Epidermal melanocyte (primary cell): ENCODE results near the gene PRKG1.

Experiments used
- DNase-seq: peaks from one replicate; pipeline ENCODE4 v3.0.0; 2011; ENCODE audit warnings: low spot score; ENCODE audit not compliant: insufficient read length

PRKG1 gene

DNA sequence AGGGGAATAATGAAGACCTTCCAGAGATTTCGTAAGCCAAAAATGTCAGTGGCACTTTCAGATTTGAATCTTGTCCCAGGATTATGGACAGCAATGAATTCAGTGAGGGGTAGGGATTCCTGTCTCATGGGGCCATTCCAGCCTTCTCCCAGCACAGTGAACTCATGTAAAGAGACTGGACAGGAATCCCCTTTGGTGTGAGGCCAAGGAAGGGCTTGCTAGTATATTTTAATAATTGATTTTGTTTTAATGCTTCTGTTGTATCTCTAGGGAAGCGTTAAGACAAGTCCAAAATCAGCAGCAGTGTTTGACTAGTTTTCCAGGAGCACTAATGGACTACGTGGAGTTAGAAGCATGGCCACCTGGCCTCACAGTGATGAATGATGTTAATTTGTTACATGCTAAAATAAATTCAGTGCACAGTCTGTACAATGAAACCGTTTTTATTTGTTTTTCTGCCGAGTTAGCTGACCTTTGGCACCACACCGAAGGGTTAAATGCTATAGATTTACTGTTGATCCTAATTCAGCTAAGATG is 1025.8 kb downstream of the PRKG1 start:
- no peak for DNase-seq

DNA sequence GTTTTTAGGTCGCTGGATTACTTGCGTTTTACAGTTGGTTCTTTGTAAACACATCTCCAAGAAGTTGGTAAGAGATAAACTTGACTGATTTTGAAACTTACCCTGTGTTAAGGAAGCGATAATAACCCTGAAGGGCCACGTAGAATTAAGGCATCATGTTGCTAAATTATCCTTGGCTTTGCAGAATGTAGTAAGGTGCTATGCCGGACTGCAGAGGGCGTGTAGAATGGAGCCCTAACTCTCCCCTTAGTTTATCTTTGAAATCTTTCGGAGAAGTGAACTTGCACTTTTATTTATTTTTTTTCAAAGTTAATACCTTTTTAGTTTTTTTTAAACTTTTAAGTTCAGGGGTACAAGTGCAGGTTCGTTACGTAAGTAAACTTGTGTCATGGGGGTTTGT is 1031.0 kb downstream of the PRKG1 start:
- no peak for DNase-seq

DNA sequence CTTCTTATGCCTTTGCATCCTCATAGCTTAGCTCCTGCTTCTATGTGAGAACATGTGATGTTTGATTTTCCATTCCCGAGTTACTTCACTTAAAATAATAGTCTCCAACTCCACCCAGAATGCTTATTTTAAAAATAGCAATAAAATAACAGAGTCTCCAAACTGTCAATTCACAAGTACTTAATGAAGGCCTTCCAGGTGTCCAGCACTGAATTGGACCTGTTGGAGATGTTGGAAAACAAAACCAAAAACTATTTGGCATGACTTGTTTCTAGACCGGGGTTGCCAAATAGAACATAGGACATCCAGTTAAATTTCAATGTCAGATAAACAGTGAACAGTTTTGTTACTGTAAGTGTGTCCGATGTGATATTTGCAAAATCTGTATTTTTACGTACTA is 1031.7 kb downstream of the PRKG1 start:
- no peak for DNase-seq

DNA sequence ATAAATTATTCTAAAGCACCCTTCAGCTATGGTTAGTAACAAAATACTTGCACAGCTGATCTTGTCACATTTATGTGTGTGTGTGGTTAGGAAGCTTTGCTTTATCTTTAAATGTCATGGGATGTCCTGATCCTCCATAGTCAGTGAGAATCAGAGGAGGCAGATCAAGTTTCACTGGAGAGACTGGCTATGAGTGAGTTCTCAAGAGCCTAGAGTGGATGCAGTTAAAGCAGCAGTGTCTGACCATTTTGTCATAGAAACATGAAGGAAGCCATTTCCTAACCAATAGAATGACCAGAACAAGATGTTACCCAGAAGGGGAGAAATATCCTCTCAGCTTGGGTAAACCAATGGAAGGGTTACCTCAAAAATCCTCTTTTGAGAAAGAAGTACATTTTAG is 1032.6 kb downstream of the PRKG1 start:
- no peak for DNase-seq

DNA sequence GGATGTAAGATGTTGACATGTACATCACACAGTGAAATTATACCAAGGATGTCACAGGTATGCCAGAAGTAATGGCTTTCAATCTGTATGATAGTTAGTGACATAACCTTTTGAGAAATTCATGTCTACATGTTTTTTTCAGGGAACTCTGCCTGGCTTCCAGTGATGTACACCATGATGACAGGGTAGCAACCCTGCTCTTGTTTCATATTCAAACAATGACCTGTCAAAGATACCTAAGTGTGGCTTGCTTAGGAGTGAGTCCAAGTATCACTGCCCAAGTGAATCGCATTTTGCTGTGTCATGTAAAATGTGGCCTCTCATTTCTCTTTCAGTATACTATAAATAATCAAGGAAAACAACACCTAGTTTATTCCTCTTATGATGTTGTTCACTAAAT is 1033.9 kb downstream of the PRKG1 start:
- DNase-seq: no peak

DNA sequence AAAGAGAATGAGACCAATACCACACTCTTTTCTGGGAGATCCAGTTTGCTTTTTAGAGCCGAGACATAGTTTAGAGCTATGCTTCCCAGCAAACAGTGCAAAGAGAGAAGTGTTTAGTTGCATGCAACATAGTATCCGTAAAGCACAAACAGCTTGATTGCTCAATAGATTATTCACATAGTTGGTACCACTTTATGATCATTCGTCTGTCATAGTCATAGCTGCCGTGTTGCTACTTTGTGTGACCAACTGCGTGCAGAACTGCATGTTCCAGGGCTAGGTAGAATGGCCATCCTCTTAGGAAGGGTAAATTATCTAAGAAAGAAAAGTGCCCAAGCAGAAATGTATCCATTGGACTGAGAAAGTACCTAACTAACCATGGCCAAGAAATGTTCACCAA is 1036.3 kb downstream of the PRKG1 start:
- no peak for DNase-seq

DNA sequence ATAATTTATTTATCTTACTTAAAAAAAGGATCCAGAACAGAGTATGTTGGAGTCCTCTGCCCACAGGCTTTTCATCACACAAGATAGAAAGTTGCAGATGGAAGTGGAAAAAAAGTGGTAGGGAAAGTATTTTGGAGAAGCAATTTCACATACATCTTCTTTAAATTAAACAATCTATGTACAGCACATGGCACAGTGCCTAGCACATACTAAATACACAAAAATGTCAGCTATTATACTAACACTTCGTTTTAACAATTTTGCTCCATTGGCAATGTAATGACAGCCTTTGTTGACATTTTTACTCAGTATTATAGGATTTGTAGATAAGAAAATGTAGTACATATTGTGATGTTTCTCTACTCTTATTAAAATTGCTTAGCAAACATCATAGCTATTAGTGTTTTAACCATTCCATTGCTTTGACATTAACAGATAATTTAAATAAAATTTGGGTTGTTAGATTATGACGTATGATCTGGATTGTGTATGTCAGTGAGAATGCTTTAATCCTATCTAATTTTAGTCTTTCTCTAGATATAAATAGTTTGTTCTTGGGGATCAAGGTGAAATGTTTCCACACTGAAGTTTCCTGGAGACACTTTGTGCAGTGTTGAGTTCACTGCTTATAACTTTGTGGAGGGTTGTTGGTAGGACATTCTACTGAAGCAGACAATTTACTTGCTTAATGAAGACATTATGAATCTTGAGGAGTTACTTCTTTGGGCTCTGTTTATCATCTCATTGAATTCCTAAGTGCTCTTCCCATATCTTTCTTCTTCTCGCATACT is 1037.0 kb downstream of the PRKG1 start:
- no peak for DNase-seq

DNA sequence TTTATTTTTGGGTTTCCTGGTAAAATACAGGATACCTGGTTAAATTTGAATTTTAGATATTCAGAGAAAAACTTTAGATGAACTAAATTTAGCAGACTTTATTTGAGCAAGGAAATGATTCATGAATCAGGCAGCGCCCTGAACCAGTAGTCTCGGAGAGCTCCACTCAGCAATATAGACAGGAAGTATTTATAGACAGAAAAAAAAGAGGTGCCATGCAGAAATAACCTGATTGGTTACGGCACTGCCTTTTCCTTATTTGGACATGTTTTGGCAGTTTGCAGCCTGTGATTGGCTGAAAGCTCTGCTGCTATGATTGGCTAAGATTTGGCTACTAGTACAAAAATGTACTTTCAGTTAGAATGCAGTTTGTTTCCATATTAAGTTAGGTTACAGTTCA is 1041.5 kb downstream of the PRKG1 start:
- DNase-seq: no peak

DNA sequence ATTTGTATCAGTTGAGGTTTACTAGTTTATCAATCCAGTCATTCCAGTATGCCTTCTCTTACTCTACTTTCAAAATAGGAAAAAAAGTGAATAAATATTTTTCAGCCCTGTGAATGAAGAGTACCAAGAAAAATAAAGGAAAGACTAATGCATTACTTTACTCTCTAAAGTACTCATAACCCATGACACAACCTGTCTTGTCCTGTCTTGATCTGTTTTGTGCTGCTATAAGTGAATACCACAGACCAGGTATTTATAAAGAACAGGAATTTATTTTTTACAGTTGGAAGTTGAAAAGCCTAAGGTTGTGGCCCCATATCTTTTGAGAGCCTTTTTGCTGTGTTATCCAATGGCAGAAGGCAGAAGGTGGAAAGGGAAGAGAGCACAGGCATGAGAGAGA is 1045.2 kb downstream of the PRKG1 start:
- DNase-seq: no peak

DNA sequence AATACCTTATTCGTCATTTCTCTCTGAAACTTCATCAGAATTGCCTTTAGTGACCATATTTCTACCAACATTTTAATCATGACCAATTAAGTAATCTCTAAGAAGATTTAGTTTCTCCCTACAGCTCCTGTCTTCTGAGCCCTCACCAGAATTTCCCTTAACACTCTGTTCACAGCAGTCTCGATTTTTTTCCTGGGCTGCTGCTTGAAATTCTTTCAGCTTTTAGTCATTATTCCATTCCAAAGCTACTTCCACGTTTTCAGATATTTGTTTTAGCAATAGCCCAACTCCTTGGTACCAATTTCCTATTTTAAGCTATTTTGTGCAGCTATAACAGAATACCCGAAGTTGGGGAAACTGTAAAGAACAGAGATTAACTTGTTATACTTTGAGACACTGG is 1047.4 kb downstream of the PRKG1 start:
- DNase-seq: no peak

DNA sequence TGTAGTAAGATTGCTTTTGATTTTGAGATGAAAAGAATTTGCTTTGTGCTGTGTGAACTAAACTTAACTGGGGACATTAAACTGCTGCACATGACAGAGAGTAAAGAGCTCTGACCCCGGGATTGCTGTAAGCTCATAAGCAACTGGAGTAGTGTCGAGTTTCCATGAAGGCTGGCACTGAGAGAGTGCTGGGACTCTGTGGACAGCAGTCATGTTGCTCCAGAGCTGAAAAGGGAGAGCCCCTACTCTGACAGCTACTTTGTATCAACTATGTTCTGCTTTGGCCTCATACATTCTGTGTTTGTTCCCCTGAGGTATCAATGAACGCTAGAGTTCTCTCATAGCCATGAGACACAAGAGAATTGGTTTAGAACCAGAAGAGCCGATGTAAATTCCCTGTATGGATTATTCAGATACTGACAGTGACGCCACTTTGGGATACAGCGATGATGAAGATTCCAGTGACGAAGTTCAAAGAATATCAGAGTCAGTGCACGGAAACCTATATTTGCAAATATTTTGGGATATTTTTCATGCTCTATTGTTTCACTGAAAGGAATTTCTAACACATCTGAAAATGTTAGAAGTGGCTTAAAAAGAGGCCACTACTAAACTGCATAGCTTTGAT is 1053.9 kb downstream of the PRKG1 start:
- no peak for DNase-seq

DNA sequence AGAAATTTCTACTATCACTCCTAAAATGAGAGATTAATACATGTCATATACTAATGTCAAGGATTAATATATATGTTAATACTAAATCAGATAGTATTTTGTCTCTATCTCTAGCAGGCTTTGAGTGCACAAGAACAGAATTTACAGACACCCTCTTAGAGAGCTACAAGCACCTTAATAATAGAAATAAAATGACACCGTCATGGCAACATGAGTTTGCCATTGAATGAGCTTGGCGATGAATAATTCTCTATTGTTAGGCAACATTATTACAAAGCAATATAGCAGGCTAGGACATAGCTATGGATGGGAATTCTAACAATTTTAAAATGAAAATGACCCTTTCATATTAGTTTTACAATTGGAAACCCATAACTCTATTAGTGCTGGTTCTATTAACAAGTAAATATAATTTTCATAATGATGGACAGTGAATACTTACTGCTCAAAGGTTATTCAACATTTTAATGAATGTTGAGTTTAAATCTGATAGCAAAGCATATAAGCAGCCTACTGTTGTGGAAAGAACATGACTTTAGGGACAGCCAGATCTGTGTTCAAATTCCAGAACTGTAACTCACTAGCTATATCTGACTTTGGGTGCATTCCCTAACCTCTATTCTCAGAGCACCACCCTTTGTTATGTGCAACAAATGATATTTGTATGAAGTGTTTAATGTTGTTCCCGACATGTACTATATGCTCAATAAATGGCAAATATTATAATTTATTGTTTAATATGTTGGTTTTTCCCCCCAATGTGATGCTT is 1055.3 kb downstream of the PRKG1 start:
- no peak for DNase-seq

DNA sequence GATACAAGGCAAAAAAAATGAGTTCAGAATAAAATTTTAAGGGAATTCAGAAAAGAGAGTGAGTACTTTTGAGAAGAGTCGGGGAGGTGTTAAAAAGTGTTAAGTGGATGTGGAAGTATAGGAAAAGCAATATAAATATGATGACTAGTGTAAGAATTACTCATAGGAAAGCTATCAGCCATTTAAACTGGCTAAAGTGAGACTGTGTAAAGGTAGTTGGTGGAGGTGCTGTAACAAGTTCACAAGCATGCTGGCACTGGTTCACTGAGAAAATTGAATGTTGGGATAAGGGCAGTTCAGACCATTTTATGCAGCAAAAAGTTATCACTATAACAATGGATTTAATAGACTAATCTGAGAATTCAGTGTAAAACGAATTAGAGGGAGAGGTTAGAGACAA is 1060.8 kb downstream of the PRKG1 start:
- DNase-seq: no peak

DNA sequence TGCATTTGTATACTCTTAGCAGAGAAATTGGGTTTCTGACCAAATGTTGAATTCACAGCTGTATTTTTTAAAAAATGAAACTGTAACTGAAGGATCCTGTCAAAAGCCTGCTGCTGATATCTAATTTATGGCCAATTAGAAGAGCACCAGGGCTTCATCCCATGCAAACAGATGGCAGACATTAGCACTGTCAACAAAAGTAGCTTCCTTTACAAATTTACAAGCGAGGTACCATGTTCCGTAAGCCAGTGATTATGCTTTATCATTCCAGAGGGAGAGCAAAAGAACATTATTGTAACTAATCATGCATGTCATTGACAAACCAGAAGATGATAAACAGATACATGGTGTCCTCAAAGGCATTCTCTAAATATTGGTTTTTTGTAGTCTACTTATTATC is 1062.6 kb downstream of the PRKG1 start:
- no peak for DNase-seq

DNA sequence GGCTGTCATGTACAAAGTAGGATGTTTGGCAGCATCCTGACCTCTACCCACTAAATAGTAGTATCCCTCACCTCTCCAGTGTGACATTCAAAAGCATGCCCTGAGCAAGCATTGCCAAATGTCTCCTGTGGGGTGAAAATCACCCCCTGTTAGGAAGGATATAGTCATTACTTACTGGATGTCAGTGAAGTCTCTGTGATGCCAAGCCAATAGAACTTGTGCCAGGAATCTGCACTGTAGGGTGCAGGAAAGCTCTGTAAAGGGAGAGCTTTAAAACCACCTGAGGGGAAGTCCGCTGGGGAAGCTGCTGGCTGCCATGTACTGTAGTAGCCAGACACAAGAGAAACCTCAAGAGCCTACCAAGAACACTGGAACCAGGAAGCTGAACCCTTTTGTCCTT is 1069.1 kb downstream of the PRKG1 start:
- DNase-seq: no peak

DNA sequence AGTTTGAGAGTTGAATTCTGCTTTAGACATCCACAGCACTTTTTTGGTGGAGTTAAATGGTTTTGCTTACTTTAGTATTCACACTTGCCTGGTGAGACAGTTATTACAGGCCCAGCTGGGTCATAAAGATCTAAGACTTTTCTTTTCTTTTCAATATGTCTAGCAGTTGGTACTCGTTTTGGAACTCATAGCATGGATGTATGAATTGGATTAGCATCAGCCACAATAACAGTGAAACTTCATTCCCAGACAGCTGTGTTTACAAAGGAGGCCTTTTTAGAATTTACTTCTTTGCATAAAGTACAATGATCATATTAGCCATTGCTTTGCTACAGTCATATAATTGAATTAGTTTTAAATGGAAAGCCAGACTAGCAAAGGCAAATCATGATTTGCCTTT is 1071.3 kb downstream of the PRKG1 start:
- no peak for DNase-seq

DNA sequence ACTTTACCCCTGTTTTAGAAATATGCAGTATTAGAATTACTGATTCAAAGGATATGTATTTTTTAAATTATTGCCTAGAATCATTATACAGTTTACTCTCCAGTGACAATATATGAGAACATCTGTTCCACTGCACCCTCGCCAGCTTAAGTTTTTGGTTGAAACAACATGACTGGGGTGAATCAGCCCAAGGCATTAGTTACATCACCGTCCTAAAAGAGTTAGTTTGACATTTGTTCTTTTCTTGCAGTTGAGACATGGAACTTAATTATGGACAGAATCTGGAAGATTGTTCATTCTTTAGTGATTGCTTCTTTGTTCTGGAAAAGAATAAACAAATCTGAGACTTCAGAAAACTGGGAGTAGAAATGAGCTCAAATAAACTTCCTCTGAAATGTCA is 1072.5 kb downstream of the PRKG1 start:
- DNase-seq: no peak

DNA sequence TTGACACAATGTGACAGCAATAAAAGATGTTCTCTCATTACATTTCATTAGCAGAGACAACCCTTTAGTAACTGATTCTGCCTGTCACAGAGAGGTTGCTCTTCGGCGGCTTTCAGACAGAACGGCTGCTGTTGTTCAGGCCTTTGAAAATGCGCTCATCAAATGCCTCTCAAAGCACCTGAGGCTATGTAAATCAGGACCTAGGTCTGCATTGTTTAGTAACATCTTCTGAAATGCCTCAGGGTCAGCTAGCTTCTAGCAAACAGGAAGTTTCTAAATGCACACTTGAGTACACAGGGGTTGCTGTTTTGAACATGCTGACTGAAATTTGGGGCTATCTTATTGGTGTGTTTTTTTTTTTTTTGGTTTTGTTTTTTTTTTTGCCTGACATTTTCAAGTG is 1096.5 kb downstream of the PRKG1 start:
- DNase-seq: no peak

DNA sequence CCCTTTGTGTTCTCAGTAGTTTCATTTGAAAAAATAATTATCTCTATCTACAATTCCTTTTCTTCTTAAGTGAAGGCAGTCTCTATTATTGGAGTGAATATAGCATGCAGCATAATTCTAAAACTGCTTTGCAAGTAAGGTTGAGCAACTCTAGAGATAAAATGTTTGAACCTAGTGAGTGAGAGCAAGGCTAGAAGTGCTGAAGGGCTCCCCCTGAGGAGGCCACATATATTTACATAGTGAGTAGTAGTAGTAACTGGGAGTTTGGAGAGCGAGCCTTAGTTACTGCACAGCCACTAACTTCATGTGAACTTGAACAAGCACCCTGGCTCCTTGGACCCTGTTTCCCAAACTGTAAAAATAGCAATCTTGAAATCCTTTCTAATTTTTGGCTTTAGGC is 1098.3 kb downstream of the PRKG1 start:
- DNase-seq: no peak

DNA sequence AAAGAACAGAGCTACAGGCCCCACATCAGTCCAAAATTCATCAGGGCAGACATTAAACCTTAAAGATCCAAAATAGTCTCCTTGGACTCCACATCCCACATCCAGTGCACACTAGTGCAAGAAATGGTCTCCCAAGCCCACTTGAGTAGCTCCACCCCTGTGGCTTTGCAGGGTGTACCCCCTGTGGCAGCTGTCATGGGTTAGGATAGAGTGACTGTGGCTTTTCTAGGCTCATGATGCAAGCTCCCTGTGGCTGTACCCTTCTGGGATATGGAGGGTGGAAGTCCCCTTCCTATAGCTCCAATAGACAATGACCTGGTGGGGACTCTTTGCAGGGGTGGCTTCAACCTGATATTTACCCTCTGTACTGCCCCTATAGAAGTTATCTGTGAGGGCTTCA is 1111.0 kb downstream of the PRKG1 start:
- DNase-seq: no peak

DNA sequence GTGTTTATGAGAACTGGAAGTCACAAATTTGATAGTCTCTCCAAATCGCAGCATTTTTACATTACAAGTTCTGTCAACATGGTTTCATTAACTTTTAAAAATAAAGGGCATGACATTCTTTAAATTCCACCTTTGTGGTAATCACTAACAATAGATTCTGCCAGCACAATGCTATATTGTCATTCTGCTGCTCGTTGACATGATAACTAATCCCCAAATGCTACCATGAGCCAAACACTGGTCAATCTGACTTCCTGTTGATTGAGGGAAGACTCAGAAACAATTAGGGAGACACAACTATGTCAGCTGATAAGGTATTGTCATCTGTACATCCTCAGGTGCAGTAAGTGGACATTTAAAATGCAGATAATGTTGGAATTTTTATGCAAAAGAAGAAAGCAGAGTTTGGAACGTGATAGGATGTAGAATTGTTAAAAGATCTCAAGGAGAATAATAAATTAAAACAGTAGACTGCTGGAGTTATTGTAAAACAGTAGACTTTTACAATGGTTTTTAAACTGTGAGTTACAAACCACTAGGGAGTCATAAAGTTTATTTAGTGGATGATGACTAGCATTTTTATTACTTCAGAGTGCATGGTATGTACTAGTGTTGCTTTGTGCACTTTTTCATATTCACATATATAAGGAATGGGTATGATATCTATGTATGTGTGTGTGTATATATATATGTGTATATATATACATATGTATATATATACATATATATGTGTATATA is 1113.4 kb downstream of the PRKG1 start:
- no peak for DNase-seq

DNA sequence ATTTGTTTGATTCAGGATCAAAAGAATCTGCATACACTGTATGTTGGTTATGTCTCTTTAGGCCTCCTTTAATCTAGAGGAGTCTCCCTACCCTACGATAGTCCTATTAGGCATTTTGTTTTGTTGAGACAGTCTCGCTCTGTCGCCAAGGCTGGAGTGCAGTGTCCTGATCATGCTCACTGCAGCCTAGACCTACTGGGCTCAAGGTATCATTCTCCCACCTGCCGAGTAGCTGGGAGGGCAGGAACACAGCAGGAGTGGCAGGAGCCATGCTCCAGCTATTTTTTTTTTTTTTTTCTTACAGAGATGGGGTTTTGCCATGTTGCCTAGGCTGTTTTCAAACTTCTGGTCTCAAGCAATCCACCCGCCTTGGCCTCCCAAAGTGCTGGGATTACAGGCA is 1116.8 kb downstream of the PRKG1 start:
- no peak for DNase-seq
